K562 (cell line): ENCODE data around the gene MYMX. TPM values are rescaled to one million over a fixed set of nuclear protein-coding genes. Genes with fewer than 3 reads are reported as not detected.
A peak's percentile ranks its signal among the peaks of the same experiment; 100 is the strongest.

ENCODE experiments used
- DMBX1 ChIP-seq: fragments of 250-450 bp; sonication (Bioruptor Pico); IDR thresholded peaks from 2 replicates; pipeline ENCODE4 v1.8.0; 2022; ENCODE audit warnings: inconsistent platforms, mild to moderate bottlenecking, moderate library complexity, borderline replicate concordance
- ELF4 ChIP-seq: fragments of 450-650 bp; formaldehyde crosslinking; IDR thresholded peaks from 2 replicates; pipeline ENCODE4 v1.4.0; 2022; ENCODE audit warnings: missing genetic modification characterization
- ERF ChIP-seq: fragments of 450-650 bp; formaldehyde crosslinking; IDR thresholded peaks from 2 replicates; pipeline ENCODE4 v1.4.0; 2020; ENCODE audit warnings: mild to moderate bottlenecking, mixed read lengths
- KLF1 ChIP-seq: fragments of 450-650 bp; IDR thresholded peaks from 2 replicates; pipeline ENCODE4 v1.6.1; 2016; ENCODE audit warnings: missing genetic modification characterization, missing compliant biosample characterization
- PHF20 ChIP-seq: fragments of 450-650 bp; IDR thresholded peaks from 2 replicates; pipeline ENCODE4 v1.6.1; 2018; ENCODE audit not compliant: partially characterized antibody
- PTBP1 ChIP-seq: fragments of 200-400 bp; formaldehyde crosslinking; IDR thresholded peaks from 2 replicates; pipeline ENCODE4 v1.6.1; 2017; ENCODE audit warnings: low read depth, low read length
- SETDB1 ChIP-seq: IDR thresholded peaks from one replicate; pipeline ENCODE4 v1.6.1; 2012; ENCODE audit warnings: low read length, control low read depth, inconsistent platforms
- SMARCA4 ChIP-seq: fragments of 450-650 bp; IDR thresholded peaks from 2 replicates; pipeline ENCODE4 v1.6.1; 2016
- TCF7 ChIP-seq: sonication (generic); IDR thresholded peaks from 2 replicates; pipeline ENCODE4 v1.6.1; 2016; ENCODE audit warnings: antibody characterized with exemption, borderline replicate concordance
- TRIM24 ChIP-seq, 2 experiments: fragments of 450-650 bp; IDR thresholded peaks; 2 replicates each; pipeline ENCODE4 v1.6.1; 2016
- ZNF197 ChIP-seq: fragments of 200-800 bp; sonication (Bioruptor generic); IDR thresholded peaks from 2 replicates; pipeline ENCODE4 v1.6.1; 2016; ENCODE audit warnings: low read depth, missing genetic modification characterization, missing compliant biosample characterization
- ZNF431 ChIP-seq: sonication (generic); formaldehyde crosslinking; IDR thresholded peaks from 2 replicates; pipeline ENCODE4 v1.8.0; 2022; ENCODE audit warnings: mild to moderate bottlenecking, missing genetic modification reagents
- ZNF830 ChIP-seq: fragments of 250-450 bp; sonication (Bioruptor Pico); IDR thresholded peaks from 2 replicates; pipeline ENCODE4 v1.5.0; 2021; ENCODE audit warnings: mild to moderate bottlenecking
- polyA plus RNA-seq, 8 experiments: library from polyadenylated mRNA; depleted of rRNA in 4 of 8; stranded (reverse) in 5 of 8; unstranded in 3 of 8; fragments of >200 nt; fragmentation: Nextera tagmentation in 2 of 8; fragmentation: Illumina TruSeq in 1 of 8; extraction: Ambion mirVana in 2 of 8; extraction: Trizol in 1 of 8; gene quantifications; 2 replicates each; pipeline versions ENCODE4 v1.2.1 to v1.2.3, GENCODE V29; 2011 to 2014; ENCODE audit warnings: inconsistent platforms in 1 of 8, missing spikeins in 1 of 8
- total RNA-seq, 7 experiments: library from RNA; depleted of rRNA in 6 of 7; stranded (reverse); fragments of >200 nt in 6 of 7; fragmentation: Illumina TruSeq in 2 of 7; extraction: Trizol in 2 of 7; gene quantifications; 2 replicates each; pipeline versions ENCODE4 v1.2.1 to v1.2.3, GENCODE V29; 2011 to 2021; ENCODE audit warnings: low replicate concordance in 1 of 7
- TF ChIP-seq, protein P1 (sequence below): fragments of 450-650 bp; formaldehyde crosslinking; IDR thresholded peaks from 2 replicates; pipeline ENCODE4 v1.4.0; 2020; ENCODE audit warnings: mild to moderate bottlenecking, moderate library complexity
- TF ChIP-seq, protein P2 (sequence below): fragments of 250-450 bp; sonication (Bioruptor Pico); IDR thresholded peaks from 2 replicates; pipeline ENCODE4 v1.5.0; 2021
- TF ChIP-seq, protein P3 (sequence below), 2 experiments: fragments of 450-650 bp; IDR thresholded peaks; 2 replicates each; pipeline ENCODE4 v1.6.1; 2016; ENCODE audit warnings: mild to moderate bottlenecking in 2 of 2, borderline replicate concordance in 1 of 2, low read depth in 1 of 2, moderate library complexity in 1 of 2
- TF ChIP-seq, protein P4 (sequence below): sonication (generic); formaldehyde crosslinking; IDR thresholded peaks from 2 replicates; pipeline ENCODE4 v1.8.0; 2022; ENCODE audit warnings: missing genetic modification reagents, mild to moderate bottlenecking, moderate library complexity, borderline replicate concordance

Gene MYMX
- total and polyA plus RNA-seq, 9 of the 15 experiments (the other 6 are each of a cell fraction or from before 2014, with no cell fraction given), result 0.12 TPM; not detected in 8

DNA sequence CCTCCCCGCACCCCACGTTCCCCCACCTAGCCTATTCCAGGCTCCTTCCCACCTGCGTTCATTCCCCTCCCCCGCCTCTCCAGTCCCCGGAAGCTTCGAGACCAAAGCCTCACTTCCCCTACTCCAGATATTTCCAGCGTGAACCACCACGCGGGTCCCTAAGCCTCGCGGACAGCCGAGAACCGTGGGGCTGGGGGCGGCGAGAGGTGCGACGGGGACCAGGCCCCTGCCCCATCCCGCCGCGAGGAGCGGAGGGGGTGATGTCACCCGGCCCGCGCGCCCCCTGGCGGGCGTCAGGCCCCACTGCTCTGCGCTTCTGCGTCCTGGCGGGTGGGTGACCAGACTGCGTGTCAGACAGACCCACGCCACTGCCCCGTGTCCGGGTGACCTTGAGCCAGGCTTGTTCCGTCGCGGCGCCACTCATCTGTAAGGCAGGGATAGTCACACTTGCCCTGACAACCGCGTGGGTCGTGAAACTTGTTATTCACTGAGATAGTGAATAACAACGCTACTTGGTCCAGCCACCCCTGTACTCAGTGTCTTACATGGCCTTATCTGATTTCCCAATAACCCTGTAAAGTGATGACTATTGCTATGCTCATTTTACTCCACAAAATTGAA lies 21.2 kb downstream of the MYMX start (continued):
- TF ChIP-seq, protein P1, sequence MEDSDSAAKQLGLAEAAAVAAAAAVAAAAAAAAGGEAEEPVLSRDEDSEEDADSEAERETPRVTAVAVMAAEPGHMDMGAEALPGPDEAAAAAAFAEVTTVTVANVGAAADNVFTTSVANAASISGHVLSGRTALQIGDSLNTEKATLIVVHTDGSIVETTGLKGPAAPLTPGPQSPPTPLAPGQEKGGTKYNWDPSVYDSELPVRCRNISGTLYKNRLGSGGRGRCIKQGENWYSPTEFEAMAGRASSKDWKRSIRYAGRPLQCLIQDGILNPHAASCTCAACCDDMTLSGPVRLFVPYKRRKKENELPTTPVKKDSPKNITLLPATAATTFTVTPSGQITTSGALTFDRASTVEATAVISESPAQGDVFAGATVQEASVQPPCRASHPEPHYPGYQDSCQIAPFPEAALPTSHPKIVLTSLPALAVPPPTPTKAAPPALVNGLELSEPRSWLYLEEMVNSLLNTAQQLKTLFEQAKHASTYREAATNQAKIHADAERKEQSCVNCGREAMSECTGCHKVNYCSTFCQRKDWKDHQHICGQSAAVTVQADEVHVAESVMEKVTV (CRISPR knock-in tag), result peak; percentile 54; the same call in 1 of the 2 replicates
- TF ChIP-seq DMBX1, result no peak
- TF ChIP-seq, protein P2, sequence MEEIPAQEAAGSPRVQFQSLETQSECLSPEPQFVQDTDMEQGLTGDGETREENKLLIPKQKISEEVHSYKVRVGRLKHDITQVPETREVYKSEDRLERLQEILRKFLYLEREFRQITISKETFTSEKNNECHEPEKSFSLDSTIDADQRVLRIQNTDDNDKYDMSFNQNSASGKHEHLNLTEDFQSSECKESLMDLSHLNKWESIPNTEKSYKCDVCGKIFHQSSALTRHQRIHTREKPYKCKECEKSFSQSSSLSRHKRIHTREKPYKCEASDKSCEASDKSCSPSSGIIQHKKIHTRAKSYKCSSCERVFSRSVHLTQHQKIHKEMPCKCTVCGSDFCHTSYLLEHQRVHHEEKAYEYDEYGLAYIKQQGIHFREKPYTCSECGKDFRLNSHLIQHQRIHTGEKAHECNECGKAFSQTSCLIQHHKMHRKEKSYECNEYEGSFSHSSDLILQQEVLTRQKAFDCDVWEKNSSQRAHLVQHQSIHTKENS (CRISPR knock-in tag), result no peak
- 0 out of 2 replicates have a peak, but pooled peaks have one; percentile 54 for TF ChIP-seq ZNF830
- TF ChIP-seq SETDB1, result no peak
- TF ChIP-seq SMARCA4, result 0 out of 2 replicates have a peak, but pooled peaks have one; percentile 11
- peak; percentile 72; the same call in 1 of the 2 replicates for TF ChIP-seq ZNF431 (CRISPR knock-in tag)
- peak; percentile 60; the same call in 1 of the 2 replicates for TF ChIP-seq PTBP1
- TF ChIP-seq ZNF197, result no peak
- no peak; the same call in 1 of the 2 replicates for TF ChIP-seq TCF7
- TF ChIP-seq ELF4 (CRISPR knock-in tag), result 0 out of 2 replicates have a peak, but pooled peaks have one; percentile 22
- TF ChIP-seq KLF1 (tag), result peak; percentile 81
- TF ChIP-seq TRIM24 (IDR thresholded peaks at IDR 0.05), result peak; percentile 26 to 58; a peak in 2 of 4 replicates
- peak; percentile 75 for TF ChIP-seq PHF20
- TF ChIP-seq, protein P3, sequence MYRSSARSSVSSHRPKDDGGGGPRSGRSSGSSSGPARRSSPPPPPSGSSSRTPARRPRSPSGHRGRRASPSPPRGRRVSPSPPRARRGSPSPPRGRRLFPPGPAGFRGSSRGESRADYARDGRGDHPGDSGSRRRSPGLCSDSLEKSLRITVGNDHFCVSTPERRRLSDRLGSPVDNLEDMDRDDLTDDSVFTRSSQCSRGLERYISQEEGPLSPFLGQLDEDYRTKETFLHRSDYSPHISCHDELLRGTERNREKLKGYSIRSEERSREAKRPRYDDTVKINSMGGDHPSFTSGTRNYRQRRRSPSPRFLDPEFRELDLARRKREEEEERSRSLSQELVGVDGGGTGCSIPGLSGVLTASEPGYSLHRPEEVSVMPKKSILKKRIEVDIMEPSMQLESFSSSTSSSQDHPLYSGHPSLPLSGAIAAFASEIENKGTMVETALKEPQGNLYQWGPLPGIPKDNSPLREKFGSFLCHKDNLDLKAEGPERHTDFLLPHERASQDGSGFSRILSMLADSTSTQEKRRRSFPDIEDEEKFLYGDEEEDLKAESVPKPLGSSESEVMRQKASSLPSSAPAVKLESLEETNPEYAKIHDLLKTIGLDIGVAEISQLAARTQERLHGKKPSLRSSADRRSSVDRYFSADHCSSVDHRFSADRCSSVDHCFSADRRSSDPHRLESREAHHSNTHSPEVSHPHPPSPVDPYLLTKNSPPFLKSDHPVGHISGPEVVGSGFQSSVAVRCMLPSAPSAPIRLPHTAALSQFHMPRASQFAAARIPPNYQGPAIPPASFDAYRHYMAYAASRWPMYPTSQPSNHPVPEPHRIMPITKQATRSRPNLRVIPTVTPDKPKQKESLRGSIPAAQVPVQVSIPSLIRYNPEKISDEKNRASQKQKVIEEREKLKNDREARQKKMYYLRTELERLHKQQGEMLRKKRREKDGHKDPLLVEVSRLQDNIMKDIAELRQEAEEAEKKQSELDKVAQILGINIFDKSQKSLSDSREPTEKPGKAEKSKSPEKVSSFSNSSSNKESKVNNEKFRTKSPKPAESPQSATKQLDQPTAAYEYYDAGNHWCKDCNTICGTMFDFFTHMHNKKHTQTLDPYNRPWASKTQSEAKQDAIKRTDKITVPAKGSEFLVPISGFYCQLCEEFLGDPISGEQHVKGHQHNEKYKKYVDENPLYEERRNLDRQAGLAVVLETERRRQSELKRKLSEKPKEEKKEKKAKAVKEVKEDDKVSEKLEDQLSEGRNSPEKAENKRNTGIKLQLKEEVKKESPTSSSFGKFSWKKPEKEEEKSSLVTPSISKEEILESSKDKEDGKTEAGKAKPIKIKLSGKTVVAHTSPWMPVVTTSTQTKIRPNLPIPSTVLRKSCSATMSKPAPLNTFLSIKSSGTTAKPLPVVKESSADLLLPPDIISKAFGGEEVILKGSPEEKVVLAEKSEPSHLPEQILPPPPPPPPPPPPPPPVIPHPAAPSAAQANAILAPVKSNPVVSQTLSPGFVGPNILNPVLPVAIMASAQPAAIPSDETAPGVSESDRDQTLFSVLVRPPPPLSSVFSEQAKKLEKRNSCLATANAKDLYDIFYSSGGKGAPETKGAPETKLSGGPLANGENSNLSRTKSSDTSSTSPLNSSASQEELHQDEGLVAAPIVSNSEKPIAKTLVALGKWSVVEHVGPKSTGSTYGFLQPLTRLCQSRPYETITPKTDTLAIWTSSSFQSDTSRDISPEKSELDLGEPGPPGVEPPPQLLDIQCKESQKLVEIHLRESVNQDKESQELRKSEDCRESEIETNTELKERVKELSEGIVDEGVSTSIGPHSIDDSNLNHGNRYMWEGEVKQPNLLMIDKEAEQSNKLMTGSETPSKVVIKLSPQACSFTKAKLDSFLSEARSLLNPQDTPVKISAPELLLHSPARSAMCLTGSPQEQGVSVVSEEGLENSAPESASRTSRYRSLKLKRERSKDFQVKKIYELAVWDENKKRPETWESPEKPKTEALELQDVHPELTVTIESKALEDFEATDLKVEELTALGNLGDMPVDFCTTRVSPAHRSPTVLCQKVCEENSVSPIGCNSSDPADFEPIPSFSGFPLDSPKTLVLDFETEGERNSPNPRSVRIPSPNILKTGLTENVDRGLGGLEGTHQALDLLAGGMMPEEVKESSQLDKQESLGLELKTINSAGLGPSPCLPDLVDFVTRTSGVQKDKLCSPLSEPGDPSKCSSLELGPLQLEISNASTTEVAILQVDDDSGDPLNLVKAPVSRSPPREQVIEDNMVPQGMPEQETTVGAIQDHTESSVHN (IDR thresholded peaks at IDR 0.05; ENCODE audit: borderline replicate concordance in 1 of 2, low read depth in 1 of 2), result no peak
- TF ChIP-seq, protein P4, sequence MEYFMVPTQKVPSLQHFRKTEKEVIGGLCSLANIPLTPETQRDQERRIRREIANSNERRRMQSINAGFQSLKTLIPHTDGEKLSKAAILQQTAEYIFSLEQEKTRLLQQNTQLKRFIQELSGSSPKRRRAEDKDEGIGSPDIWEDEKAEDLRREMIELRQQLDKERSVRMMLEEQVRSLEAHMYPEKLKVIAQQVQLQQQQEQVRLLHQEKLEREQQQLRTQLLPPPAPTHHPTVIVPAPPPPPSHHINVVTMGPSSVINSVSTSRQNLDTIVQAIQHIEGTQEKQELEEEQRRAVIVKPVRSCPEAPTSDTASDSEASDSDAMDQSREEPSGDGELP (CRISPR knock-in tag), result peak; percentile 77
- peak; percentile 89 for TF ChIP-seq ERF (CRISPR knock-in tag)
